Measurements from ENCODE around the gene CATSPER4. TPM values are rescaled to one million over a fixed set of nuclear protein-coding genes. Genes with fewer than 3 reads are reported as not detected.

Gene CATSPER4
- total and polyA plus RNA-seq, 2 of the 13 experiments (the other 11 are each of a cell fraction or from before 2014, with no cell fraction given) = not detected

GRCh38 chr1:26225033-26225831, 34.8 kb downstream of the CATSPER4 start (continued):
- TF ChIP-seq ARNT (IDR thresholded peaks at IDR 0.05) = no peak
- 0 out of 2 replicates have a peak, but pooled peaks have one; percentile 19 for TF ChIP-seq FOXC1 (CRISPR knock-in tag; IDR thresholded peaks at IDR 0.05; ENCODE audit: borderline replicate concordance)
- no peak for TF ChIP-seq ZNF205 (CRISPR knock-in tag; IDR thresholded peaks at IDR 0.05)
- TF ChIP-seq FOSL2 (CRISPR knock-in tag; IDR thresholded peaks at IDR 0.05) = peak; percentile 24; the same call in 1 of the 2 replicates
- 0 out of 2 replicates have a peak, but pooled peaks have one; percentile 66 for TF ChIP-seq ZNF589 (CRISPR knock-in tag; conservative IDR thresholded peaks at IDR 0.05)
- TF ChIP-seq RBM39 (IDR thresholded peaks at IDR 0.05; ENCODE audit: low read depth, low read length, poor library complexity, severe bottlenecking) = no peak
- no peak for TF ChIP-seq PHB2 (IDR thresholded peaks at IDR 0.05; ENCODE audit: partially characterized antibody)
- TF ChIP-seq FOXO4 (CRISPR knock-in tag; conservative IDR thresholded peaks at IDR 0.05) = no peak
- no peak for TF ChIP-seq ZNF646 (CRISPR knock-in tag; IDR thresholded peaks at IDR 0.05)
- TF ChIP-seq TFDP1 (CRISPR knock-in tag; IDR thresholded peaks at IDR 0.05; ENCODE audit: borderline replicate concordance) = peak; percentile 38; the same call in 1 of the 2 replicates
- TF ChIP-seq MTA1 (CRISPR knock-in tag; IDR thresholded peaks at IDR 0.05; ENCODE audit: borderline replicate concordance) = peak; percentile 54; the same call in 1 of the 2 replicates
- TF ChIP-seq POLR2A (IDR thresholded peaks at IDR 0.05; ENCODE audit: insufficient read depth in 1 of 2, low read depth in 2 of 2, low read length in 2 of 2) = peak; percentile 69 to 82
- TF ChIP-seq YY1 (IDR thresholded peaks at IDR 0.05; ENCODE audit: insufficient read depth, insufficient replicate concordance, low read depth, low read length) = peak; percentile 32
- TF ChIP-seq ZNF430 (CRISPR knock-in tag; IDR thresholded peaks at IDR 0.05) = peak; percentile 54; the same call in 1 of the 2 replicates
- TF ChIP-seq RBM22 (optimal IDR thresholded peaks at IDR 0.05; ENCODE audit: low read length) = no peak
- no peak for TF ChIP-seq TCF7 (IDR thresholded peaks at IDR 0.05; ENCODE audit: low read depth)
- peak; percentile 53 for TF ChIP-seq TBL1XR1 (IDR thresholded peaks at IDR 0.05; ENCODE audit: borderline replicate concordance, low read length, partially characterized antibody)
- no peak for TF ChIP-seq SATB2 (CRISPR knock-in tag; IDR thresholded peaks at IDR 0.05)
